Measurements from ENCODE around the gene TTC24. TPM values are rescaled to one million over a fixed set of nuclear protein-coding genes. Genes with fewer than 3 reads are reported as not detected.
"Not testable (repeated sequence)": the region's sequence is repeated elsewhere in the genome, so short reads cannot be mapped to it uniquely, and the experiment has no call there.

The TTC24 gene
- total RNA-seq, 2 experiments from 2014 or later: 0.51 to 0.90 TPM

DNA sequence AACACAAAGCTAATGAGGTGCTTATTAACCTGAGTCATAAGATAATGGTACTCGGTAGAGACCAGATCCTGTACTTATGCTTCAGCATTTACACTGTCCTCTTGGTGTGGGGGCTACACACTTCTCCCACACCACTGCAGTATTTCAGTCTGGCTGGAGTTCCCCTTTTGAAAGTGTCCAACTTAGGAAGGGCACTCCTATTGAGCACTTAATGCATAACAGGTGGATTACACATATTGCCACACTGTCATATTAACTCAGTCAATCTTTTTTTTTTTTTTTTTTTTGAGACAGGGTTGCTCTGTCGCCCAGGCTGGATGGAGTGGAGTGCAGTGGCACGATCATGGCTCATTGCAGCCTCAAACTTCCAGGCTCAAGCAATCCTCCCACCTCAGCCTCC is 20.3 kb downstream of the TTC24 start:
- Mint-ChIP-seq H3K27ac (peak overlapping the region; percentile 95), H3K27me3 (no peaks in the 10 kb centered on the region), H3K36me3 (peaks cover 21% of the 10 kb centered on the region), H3K4me1 (ENCODE audit: low read depth) (peaks cover 38% of the 10 kb centered on the region), H3K4me3 (peak overlapping the region; percentile 94), H3K9me3 (no peaks in the 10 kb centered on the region)
- intact Hi-C loops (cut with micrococcal nuclease): loop anchor here (2.0 to 5.0 kb wide), 2 partner anchors 98 to 143 kb away; partner anchors contain the start of gene MEF2D
- DNase-seq: no peak
- ChIA-PET CTCF (interaction anchor here (1.0 to 2.4 kb wide), 6 partner anchors 9 to 214 kb away, joined by 3 to 14 read pairs (median 3); partner anchors contain the start of gene CRABP2), POLR2A (interaction anchor here (2.2 kb wide), 1 partner anchor 8 kb away, joined by 19 read pairs; the partner anchor contains the start of gene NAXE)

DNA sequence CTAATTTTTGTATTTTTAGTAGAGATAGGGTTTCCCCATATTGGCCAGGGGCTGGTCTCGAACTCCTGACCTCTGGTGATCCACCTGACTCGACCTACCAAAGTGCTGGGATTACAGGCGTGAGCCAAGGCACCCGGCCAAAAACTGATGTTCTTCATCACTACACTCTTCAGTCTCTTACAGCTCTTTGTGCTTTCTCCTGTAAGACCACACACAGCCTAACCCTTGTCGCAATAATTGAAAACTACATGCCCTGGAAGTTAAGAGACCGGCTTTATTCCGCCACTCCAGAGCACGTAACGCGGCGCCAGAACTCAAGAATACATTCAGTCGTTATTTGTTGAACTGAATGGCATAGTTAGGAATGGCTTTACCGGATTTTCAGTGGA is 21.2 kb downstream of the TTC24 start:
- ChIA-PET CTCF (interaction anchor here (0.6 to 2.2 kb wide), 10 partner anchors 8 to 125 kb away, joined by 3 to 14 read pairs (median 4); partner anchors contain the start of genes CRABP2, MEF2D and NAXE), POLR2A (interaction anchor here (2.2 kb wide), 1 partner anchor 9 kb away, joined by 19 read pairs; the partner anchor contains the start of gene NAXE)
- no peaks in the 10 kb centered on the region for H3K27me3 Mint-ChIP-seq
- DNase-seq: no peak
- peaks cover 38% of the 10 kb centered on the region for H3K4me1 Mint-ChIP-seq (ENCODE audit: low read depth)
- H3K4me3 Mint-ChIP-seq: peak overlapping the region; percentile 94
- peak overlapping the region; percentile 95 for H3K27ac Mint-ChIP-seq
- no peaks in the 10 kb centered on the region for H3K9me3 Mint-ChIP-seq
- H3K36me3 Mint-ChIP-seq: peaks cover 19% of the 10 kb centered on the region
- intact Hi-C loops (cut with micrococcal nuclease): loop anchor here (1.0 to 5.0 kb wide), 3 partner anchors 9 to 144 kb away; partner anchors contain the start of genes MEF2D and NAXE

DNA sequence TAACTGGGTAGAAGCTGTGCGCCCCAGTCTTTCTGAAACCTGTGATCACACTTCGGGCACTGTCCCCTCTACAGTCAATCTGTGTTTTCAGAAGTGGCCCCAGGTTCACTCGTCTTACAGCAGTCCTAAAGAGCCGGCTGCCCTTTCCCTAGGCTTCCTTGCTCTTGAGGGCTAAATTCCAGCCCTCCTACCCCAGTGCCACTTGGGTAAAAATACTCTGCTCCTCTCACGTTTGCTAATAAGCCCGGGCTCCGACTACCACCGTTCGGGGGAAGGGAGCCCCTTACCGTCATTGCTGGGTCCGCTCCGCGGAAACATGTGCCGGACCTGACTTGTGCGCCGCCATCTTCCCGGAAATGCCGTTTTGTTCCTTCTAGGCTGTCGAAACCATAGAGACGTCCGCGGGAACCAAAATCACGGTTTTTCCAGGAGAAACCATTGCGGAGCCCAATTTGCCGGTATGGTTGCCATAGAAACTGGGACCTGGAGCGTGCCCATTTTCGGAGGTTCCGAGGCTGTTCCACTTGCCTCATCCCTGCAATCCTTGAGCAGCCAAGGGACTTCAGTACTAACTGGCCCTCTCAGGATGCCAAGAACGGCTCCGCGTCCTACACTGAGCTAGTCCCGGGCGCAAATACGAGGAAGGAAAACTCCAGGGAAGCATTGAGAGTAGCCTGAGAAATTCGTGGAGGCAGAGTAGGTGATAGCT is 21.8 kb downstream of the TTC24 start, which contains the start of gene GPATCH4:
Gene GPATCH4 (minus strand): TSS at position 358 of the 709 bp plus-strand sequence.
- Mint-ChIP-seq H3K4me3 (peak within 1 kb of the TSS; percentile 94), H3K9me3 (no peaks in the 10 kb centered on the region), H3K4me1 (ENCODE audit: low read depth) (peaks cover 38% of the 10 kb centered on the region), H3K27me3 (no peaks in the 10 kb centered on the region), H3K27ac (peak within 1 kb of the TSS; percentile 95), H3K36me3 (peaks cover 19% of the 10 kb centered on the region)
- CTCF ChIA-PET: interaction anchor here (0.6 to 2.2 kb wide), 15 partner anchors 7 to 266 kb away, joined by 3 to 14 read pairs (median 3); partner anchors contain the start of genes CRABP2, MEF2D and NAXE
- intact Hi-C loops (cut with micrococcal nuclease): loop anchor here (1.0 to 5.0 kb wide), 3 partner anchors 10 to 144 kb away; partner anchors contain the start of genes MEF2D and NAXE
- DNase-seq: peak; percentile 88
- POLR2A ChIA-PET: interaction anchor here (0.6 to 2.2 kb wide), 5 partner anchors 9 to 144 kb away, joined by 3 to 19 read pairs (median 4); partner anchors contain the start of gene NAXE

DNA sequence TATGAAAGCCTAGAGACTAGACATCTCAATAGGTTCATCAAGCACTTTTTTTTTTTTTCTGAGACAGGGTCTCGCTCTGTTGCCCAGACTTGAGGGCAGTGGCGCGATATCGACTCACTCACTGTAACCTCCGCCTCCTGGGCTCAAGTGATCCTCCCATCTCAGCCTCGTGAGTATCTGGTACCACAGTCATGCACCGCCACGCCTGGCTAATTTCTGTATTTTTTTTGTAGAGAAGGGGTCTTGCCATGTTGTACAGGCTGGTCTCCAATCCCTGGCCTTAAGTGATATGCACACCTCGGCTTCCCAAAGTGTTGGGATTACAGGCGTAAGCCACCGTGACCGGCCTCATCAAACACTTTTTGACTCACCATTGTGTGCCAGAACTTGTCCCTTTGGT is 22.4 kb downstream of the TTC24 start:
- H3K9me3 Mint-ChIP-seq: no peaks in the 10 kb centered on the region
- H3K36me3 Mint-ChIP-seq: peaks cover 18% of the 10 kb centered on the region
- H3K4me1 Mint-ChIP-seq (ENCODE audit: low read depth): peaks cover 38% of the 10 kb centered on the region
- H3K27ac Mint-ChIP-seq: peak overlapping the region; percentile 95
- peak overlapping the region; percentile 94 for H3K4me3 Mint-ChIP-seq
- intact Hi-C loops (cut with micrococcal nuclease): loop anchor here (1.0 to 5.0 kb wide), 3 partner anchors 11 to 145 kb away; partner anchors contain the start of genes MEF2D and NAXE
- no peak for DNase-seq
- no peaks in the 10 kb centered on the region for H3K27me3 Mint-ChIP-seq
- ChIA-PET CTCF (interaction anchor here (0.6 to 2.0 kb wide), 7 partner anchors 9 to 267 kb away, joined by 3 to 10 read pairs (median 3); partner anchors contain the start of gene MEF2D), POLR2A (interaction anchor here (0.6 to 2.2 kb wide), 5 partner anchors 10 to 145 kb away, joined by 3 to 19 read pairs (median 4); partner anchors contain the start of gene NAXE)

DNA sequence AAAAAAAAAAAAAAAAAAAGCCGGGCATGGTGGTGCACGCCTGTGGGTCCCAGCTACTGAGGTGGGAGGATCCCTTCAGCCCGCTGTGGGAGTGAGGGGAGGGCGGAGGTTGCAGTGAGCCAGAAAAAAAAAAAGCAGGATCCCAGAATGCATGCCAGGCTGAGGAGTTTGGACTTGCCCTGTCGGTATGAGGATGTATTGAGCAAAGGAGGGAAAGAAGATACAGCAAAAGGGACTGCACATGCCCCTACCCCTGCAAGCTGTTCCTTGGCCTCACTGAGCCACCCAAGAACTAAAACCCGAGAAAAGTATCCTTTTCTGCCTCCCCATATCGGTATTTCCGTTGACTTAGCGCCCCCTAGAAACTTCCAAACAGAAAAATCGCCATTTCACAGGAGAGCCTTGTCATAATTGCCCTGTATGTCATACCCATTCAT is 23.1 kb downstream of the TTC24 start:
- H3K27ac Mint-ChIP-seq: no peak overlapping the region

DNA sequence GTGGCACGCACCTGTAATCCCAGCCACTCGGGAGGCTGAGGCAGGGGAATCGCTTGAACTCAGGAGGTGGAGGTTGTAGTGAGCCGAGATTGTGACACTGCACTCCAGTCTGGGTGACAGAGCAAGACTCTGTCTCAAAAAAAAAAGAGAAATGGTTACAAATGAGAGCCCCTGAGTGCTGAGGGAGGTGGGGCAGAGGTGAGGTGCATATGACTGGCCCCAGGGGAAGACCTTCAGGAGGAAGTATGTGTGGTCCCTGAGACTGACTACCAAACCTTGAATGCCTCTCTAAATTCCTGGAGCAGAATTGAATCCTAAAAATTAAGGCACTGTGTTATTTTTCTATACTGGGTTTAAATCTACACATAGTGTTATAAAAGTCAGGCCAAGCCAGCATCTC is 27.8 kb downstream of the TTC24 start:
- POLR2A ChIA-PET; H3K27me3 Mint-ChIP-seq; H3K9me3 Mint-ChIP-seq; DNase-seq; H3K36me3 Mint-ChIP-seq; H3K27ac Mint-ChIP-seq; CTCF ChIA-PET; H3K4me3 Mint-ChIP-seq; intact Hi-C loops (cut with micrococcal nuclease): not testable (repeated sequence)
- peaks cover 11% of the 10 kb centered on the region for H3K4me1 Mint-ChIP-seq (ENCODE audit: low read depth)

More for the DNA sequence above, 23.1 kb downstream of the TTC24 start:
- intact Hi-C loops (cut with micrococcal nuclease): loop anchor here (5.0 kb wide), 1 partner anchor 100 kb away; the partner anchor contains the start of gene MEF2D
- CTCF ChIA-PET: interaction anchor here (1.0 to 4.8 kb wide), 6 partner anchors 9 to 217 kb away, joined by 3 to 23 read pairs (median 6); partner anchors contain the start of gene MEF2D
- no peak for DNase-seq
- Mint-ChIP-seq H3K4me1 (ENCODE audit: low read depth) (peaks cover 38% of the 10 kb centered on the region), H3K9me3 (no peaks in the 10 kb centered on the region), H3K27me3 (no peaks in the 10 kb centered on the region), H3K4me3 (peak overlapping the region; percentile 45), H3K36me3 (peaks cover 14% of the 10 kb centered on the region)
- POLR2A ChIA-PET: interaction anchor here (1.0 kb wide), 1 partner anchor 11 kb away, joined by 3 read pairs; the partner anchor contains the start of gene NAXE

DNA sequence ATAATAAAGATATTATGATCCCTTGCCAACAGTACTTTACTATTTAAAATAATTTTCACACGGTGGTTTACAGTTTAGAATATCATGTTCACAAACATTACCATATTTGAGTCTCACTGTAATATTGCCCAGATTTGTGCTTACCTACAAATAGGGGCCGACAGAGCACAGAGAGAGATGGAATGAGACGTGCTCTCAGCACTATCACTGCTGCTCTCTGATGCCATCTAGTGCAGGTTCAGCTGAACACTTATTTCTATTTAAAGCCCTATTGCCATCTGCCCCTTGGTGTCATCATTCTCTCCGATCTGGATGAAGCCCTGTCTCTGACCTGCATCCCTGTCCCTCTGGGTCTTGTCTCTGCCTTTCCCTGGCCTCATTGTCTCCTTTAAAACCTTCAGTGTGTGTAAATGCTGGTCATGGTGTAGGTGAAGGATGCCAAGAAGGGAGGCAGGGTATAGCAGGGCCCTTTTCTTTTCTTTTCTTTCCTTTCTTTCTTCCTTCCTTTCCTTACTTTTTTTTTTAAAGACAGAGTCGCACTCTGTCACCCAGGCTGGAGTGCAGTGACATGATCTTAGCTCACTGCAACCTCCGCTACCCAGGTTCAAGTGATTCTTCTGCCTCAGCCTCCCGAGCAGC is 28.6 kb downstream of the TTC24 start:
- no peak overlapping the region for H3K27ac Mint-ChIP-seq
- peaks cover 3% of the 10 kb centered on the region for H3K4me1 Mint-ChIP-seq (ENCODE audit: low read depth)
- CTCF ChIA-PET: interaction anchor here (0.6 to 1.8 kb wide), 27 partner anchors 7 to 272 kb away, joined by 3 to 78 read pairs (median 4); partner anchors contain the start of genes NAXE and TTC24
- H3K9me3 Mint-ChIP-seq: no peaks in the 10 kb centered on the region
- POLR2A ChIA-PET: no interaction called here
- no peak overlapping the region for H3K4me3 Mint-ChIP-seq
- DNase-seq: peak; percentile 66
- no peaks in the 10 kb centered on the region for H3K36me3 Mint-ChIP-seq
- peaks cover 9% of the 10 kb centered on the region for H3K27me3 Mint-ChIP-seq
- intact Hi-C loops (cut with micrococcal nuclease): loop anchor here (1.0 kb wide), 4 partner anchors 24 to 223 kb away; no protein-coding TSS in a partner anchor

DNA sequence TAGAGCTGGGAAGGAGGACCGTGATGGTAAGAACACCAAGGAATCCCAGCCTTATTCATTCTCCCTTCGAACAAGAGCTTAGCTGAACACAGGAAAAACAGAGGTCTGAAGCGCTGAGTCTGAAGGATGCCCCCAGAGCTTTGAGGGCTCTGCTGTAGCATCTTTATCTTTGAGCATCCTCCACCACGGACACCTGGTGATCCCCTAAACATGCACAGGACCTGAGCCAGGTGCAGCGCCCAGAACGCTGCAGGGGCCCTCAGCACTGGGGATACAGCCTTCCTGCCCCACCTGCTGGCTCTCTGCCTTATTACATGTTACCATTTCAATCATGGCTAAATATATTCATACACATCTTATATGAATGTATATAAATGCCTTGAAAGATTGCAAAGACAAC is 29.5 kb downstream of the TTC24 start:
- no peak overlapping the region for H3K27ac Mint-ChIP-seq
- H3K4me3 Mint-ChIP-seq: no peak overlapping the region

DNA sequence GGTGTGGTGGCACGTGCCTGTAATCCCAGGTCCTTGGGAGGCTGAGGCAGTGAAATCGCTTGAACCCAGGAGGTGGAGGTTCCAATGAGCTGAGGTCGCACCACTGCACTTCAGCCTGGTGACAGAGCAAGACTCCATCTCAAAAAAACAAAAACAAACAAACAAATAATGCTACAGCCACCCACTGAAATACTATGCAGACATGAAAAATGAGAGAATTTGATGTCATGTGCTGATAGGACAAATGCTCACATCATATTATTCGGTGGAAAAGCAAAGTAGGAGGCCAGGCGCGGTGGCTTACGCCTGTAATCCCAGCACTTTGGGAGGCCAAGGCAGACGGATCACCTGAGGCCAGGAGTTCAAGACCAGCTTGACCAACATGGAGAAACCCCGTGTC is 30.5 kb downstream of the TTC24 start:
- H3K4me3 Mint-ChIP-seq; intact Hi-C loops (cut with micrococcal nuclease); H3K36me3 Mint-ChIP-seq; DNase-seq; POLR2A ChIA-PET; H3K27ac Mint-ChIP-seq; H3K4me1 Mint-ChIP-seq (ENCODE audit: low read depth); H3K9me3 Mint-ChIP-seq; H3K27me3 Mint-ChIP-seq: not testable (repeated sequence)
- CTCF ChIA-PET: interaction anchor here (0.7 kb wide), 1 partner anchor 29 kb away, joined by 4 read pairs; no protein-coding TSS in a partner anchor

More for the DNA sequence above, 29.5 kb downstream of the TTC24 start:
- POLR2A ChIA-PET: no interaction called here
- Mint-ChIP-seq H3K27me3 (peaks cover 9% of the 10 kb centered on the region), H3K4me1 (ENCODE audit: low read depth) (peaks cover 2% of the 10 kb centered on the region), H3K9me3 (no peaks in the 10 kb centered on the region), H3K36me3 (no peaks in the 10 kb centered on the region)
- DNase-seq: peak; percentile 71
- intact Hi-C loops (cut with micrococcal nuclease): loop anchor here (1.0 kb wide), 5 partner anchors 15 to 224 kb away; no protein-coding TSS in a partner anchor
- CTCF ChIA-PET: interaction anchor here (0.6 to 1.8 kb wide), 24 partner anchors 8 to 230 kb away, joined by 3 to 78 read pairs (median 4); partner anchors contain the start of genes NAXE and TTC24

DNA sequence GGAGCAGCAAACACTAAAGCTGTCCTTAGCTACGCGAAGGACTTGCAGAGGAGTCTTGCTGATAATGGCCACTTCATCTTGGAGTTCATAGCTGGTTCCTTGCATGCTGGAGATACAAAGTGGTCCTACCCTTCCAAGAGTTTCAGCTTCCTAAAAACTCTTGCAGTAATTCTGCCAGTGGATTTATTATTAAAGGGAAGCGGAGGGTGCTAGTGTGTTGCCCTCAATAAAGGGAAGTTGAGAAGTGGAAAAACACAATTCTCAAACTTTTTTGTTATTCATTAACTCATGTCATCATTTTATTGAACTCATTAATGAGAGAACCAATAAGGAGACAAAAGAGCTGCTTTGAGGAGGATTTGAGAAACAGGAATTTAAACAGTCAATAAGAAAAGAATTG is 33.1 kb downstream of the TTC24 start:
- H3K9me3 Mint-ChIP-seq: no peaks in the 10 kb centered on the region
- POLR2A ChIA-PET: interaction anchor here (0.6 kb wide), 1 partner anchor 236 kb away, joined by 4 read pairs; no protein-coding TSS in a partner anchor

DNA sequence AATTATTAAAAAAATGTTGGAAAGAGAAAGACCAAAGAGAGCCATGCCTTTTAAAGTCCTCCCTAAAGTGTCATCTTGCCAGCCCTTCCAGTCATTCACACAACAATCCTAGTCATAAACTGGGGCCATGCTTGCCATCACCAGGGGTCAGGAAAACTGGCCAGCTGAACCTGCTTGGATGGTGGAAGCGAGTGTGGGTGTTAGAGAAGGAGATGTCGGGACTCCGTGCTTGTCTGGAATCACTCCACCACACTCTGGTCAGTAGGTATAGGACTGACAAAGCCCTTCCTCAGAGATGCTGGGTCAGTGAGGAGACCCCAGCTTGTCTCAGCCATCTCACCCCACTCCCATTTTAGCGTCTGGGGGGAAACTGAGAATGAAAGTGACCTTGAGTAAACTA is 36.4 kb downstream of the TTC24 start:
- intact Hi-C loops (cut with micrococcal nuclease): no loop called here
- DNase-seq: no peak
- no peak overlapping the region for H3K27ac Mint-ChIP-seq
- H3K36me3 Mint-ChIP-seq: no peaks in the 10 kb centered on the region
- H3K27me3 Mint-ChIP-seq: peaks cover 36% of the 10 kb centered on the region
- H3K4me3 Mint-ChIP-seq: no peak overlapping the region
- H3K9me3 Mint-ChIP-seq: no peaks in the 10 kb centered on the region
- ChIA-PET POLR2A (no interaction called here), CTCF (no interaction called here)
- H3K4me1 Mint-ChIP-seq (ENCODE audit: low read depth): no peaks in the 10 kb centered on the region

More for the DNA sequence above, 33.1 kb downstream of the TTC24 start:
- H3K4me1 Mint-ChIP-seq (ENCODE audit: low read depth): peaks cover 2% of the 10 kb centered on the region
- no peaks in the 10 kb centered on the region for H3K36me3 Mint-ChIP-seq
- no peak for DNase-seq
- intact Hi-C loops (cut with micrococcal nuclease): no loop called here
- no peak overlapping the region for H3K4me3 Mint-ChIP-seq
- CTCF ChIA-PET: interaction anchor here (0.9 to 4.9 kb wide), 11 partner anchors 12 to 227 kb away, joined by 3 to 32 read pairs (median 6); no protein-coding TSS in a partner anchor
- H3K27me3 Mint-ChIP-seq: peaks cover 20% of the 10 kb centered on the region
- H3K27ac Mint-ChIP-seq: no peak overlapping the region
